Measurements from ENCODE around the gene WTAP.
A peak's percentile ranks its signal among the peaks of the same experiment; 100 is the strongest.

The WTAP gene

GRCh38 chr6:159726918-159727716 is at the start of gene WTAP:
Gene WTAP, plus strand, starts transcription at chr6:159727506. Its CDS starts 8,760 bp downstream, at chr6:159736266.
- peaks cover 26% of the 10 kb centered on the region for H3K4me1 ChIP-seq (ENCODE audit: insufficient read depth, low read length)
- H3K36me3 ChIP-seq (ENCODE audit: insufficient read depth, low read length) = peaks cover 6% of the 10 kb centered on the region
- H3K9ac ChIP-seq (ENCODE audit: low read length) = peak within 1 kb of the TSS; percentile 94
- H3K9me3 ChIP-seq (ENCODE audit: low read length) = no peaks in the 10 kb centered on the region
- no peaks in the 10 kb centered on the region for H3K27me3 ChIP-seq (ENCODE audit: control insufficient read depth in 1 of 2, insufficient read depth in 2 of 2, low read length in 2 of 2)
- peak within 1 kb of the TSS; percentile 79 to 80 for H3K4me3 ChIP-seq (ENCODE audit: low read depth in 1 of 2, low read length in 2 of 2)
- H3K27ac ChIP-seq (ENCODE audit: low read depth, low read length) = peak within 1 kb of the TSS; percentile 100

DNA sequence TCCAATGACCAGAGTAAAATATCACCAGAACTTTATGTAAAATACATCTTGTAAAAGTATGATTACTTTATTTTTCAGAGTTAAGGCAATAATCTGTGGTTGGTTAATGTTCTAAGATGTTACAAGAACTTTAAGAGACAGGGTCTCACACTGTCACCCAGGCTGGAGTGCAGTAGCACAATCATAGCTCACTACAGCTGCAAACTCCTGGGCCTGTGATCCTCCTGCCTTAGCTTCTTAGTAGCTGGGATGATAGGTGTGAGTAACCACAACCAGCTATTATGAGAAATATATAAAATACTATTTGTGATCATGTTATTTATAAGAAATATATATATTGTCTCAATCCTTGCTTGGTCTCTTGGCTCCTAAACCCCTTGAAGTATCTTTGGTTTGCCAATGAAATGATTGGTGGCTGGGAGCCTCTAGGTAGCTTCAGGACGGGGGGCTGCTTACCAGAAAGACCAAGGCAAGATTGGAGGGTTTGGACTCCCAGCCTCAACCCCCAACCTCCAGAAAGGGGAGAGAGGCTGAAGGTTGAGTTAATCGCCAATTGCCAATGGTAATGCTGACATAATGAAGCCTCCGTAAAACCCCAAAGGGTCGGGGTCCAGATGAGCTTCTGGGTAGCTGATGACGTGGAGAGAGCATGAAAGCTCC is 49.7 kb upstream of the WTAP start:
- no peak overlapping the region for H3K4me3 ChIP-seq (ENCODE audit: low read depth in 1 of 2, low read length in 2 of 2)
- H3K27ac ChIP-seq (ENCODE audit: low read depth, low read length) = no peak overlapping the region
- H3K9me3 ChIP-seq (ENCODE audit: low read length) = no peaks in the 10 kb centered on the region
- no peak overlapping the region for H3K9ac ChIP-seq (ENCODE audit: low read length)
- H3K27me3 ChIP-seq (ENCODE audit: control insufficient read depth in 1 of 2, insufficient read depth in 2 of 2, low read length in 2 of 2) = no peaks in the 10 kb centered on the region
- H3K4me1 ChIP-seq (ENCODE audit: insufficient read depth, low read length) = peaks cover 9% of the 10 kb centered on the region
- peaks cover 6% of the 10 kb centered on the region for H3K36me3 ChIP-seq (ENCODE audit: insufficient read depth, low read length)

DNA sequence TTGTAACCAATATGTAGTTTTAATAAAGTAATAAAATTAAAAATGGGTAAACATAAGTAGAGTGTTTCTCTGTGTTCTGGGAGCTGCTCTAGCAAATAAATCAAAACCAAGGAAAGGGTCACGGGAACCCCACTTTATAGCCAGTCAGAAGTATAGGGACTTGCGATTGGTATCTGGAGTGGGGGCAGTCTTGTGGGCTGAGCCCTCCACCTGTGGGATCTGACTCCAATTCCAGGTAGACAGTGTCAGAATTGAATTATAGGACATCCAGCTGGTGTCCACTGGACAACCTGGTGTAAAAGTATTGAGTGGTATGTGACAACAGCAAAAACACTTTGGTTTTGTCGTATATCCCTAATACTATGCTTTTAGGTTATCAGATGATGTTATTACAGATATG is 48.7 kb upstream of the WTAP start:
- Histone ChIP-seq H3K4me1 (ENCODE audit: insufficient read depth, low read length) (peaks cover 9% of the 10 kb centered on the region), H3K27me3 (ENCODE audit: control insufficient read depth in 1 of 2, insufficient read depth in 2 of 2, low read length in 2 of 2) (no peaks in the 10 kb centered on the region), H3K4me3 (ENCODE audit: low read depth in 1 of 2, low read length in 2 of 2) (no peak overlapping the region), H3K9me3 (ENCODE audit: low read length) (no peaks in the 10 kb centered on the region), H3K27ac (ENCODE audit: low read depth, low read length) (no peak overlapping the region), H3K9ac (ENCODE audit: low read length) (no peak overlapping the region), H3K36me3 (ENCODE audit: insufficient read depth, low read length) (peaks cover 7% of the 10 kb centered on the region)

- H3K9me3 ChIP-seq (ENCODE audit: low read length) = no peaks in the 10 kb centered on the region
- H3K4me3 ChIP-seq (ENCODE audit: low read depth in 1 of 2, low read length in 2 of 2) = no peak overlapping the region
- no peaks in the 10 kb centered on the region for H3K27me3 ChIP-seq (ENCODE audit: control insufficient read depth in 1 of 2, insufficient read depth in 2 of 2, low read length in 2 of 2)
- no peak overlapping the region for H3K27ac ChIP-seq (ENCODE audit: low read depth, low read length)
- H3K9ac ChIP-seq (ENCODE audit: low read length) = no peak overlapping the region
- H3K36me3 ChIP-seq (ENCODE audit: insufficient read depth, low read length) = peaks cover 15% of the 10 kb centered on the region
- H3K4me1 ChIP-seq (ENCODE audit: insufficient read depth, low read length) = peaks cover 9% of the 10 kb centered on the region
Measured at GRCh38 chr6:159679091-159680077, 47.9 kb upstream of the WTAP start.

DNA sequence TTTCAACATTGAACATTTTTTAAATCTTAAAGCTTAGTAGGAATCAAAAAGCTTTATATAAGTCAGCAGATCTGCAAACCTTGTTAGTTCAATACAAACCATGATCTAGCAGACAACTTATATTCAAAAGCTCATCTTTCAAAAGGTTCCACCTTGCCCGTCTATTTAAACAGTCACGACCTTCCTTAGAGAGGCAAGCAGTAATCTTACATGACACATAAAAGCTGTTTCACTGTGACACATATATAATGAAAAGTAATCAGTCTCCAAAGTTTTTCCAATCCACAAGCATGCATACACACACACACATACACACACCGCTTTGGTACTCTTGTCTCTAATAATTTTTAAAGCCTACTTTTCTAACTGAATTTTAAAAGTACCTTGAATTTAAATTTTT is 47.2 kb upstream of the WTAP start:
- Histone ChIP-seq H3K36me3 (ENCODE audit: insufficient read depth, low read length) (peaks cover 18% of the 10 kb centered on the region), H3K27me3 (ENCODE audit: control insufficient read depth in 1 of 2, insufficient read depth in 2 of 2, low read length in 2 of 2) (no peaks in the 10 kb centered on the region), H3K27ac (ENCODE audit: low read depth, low read length) (no peak overlapping the region), H3K9me3 (ENCODE audit: low read length) (no peaks in the 10 kb centered on the region), H3K9ac (ENCODE audit: low read length) (no peak overlapping the region), H3K4me3 (ENCODE audit: low read depth in 1 of 2, low read length in 2 of 2) (no peak overlapping the region), H3K4me1 (ENCODE audit: insufficient read depth, low read length) (peaks cover 9% of the 10 kb centered on the region)

GRCh38 chr6:159681191-159681880 is 46.0 kb upstream of the WTAP start:
- H3K9ac ChIP-seq (ENCODE audit: low read length) = no peak overlapping the region
- H3K36me3 ChIP-seq (ENCODE audit: insufficient read depth, low read length) = peaks cover 27% of the 10 kb centered on the region
- H3K27me3 ChIP-seq (ENCODE audit: control insufficient read depth in 1 of 2, insufficient read depth in 2 of 2, low read length in 2 of 2) = no peaks in the 10 kb centered on the region
- no peak overlapping the region for H3K27ac ChIP-seq (ENCODE audit: low read depth, low read length)
- H3K4me3 ChIP-seq (ENCODE audit: low read depth in 1 of 2, low read length in 2 of 2) = no peak overlapping the region
- H3K9me3 ChIP-seq (ENCODE audit: low read length) = no peaks in the 10 kb centered on the region
- peaks cover 9% of the 10 kb centered on the region for H3K4me1 ChIP-seq (ENCODE audit: insufficient read depth, low read length)

DNA sequence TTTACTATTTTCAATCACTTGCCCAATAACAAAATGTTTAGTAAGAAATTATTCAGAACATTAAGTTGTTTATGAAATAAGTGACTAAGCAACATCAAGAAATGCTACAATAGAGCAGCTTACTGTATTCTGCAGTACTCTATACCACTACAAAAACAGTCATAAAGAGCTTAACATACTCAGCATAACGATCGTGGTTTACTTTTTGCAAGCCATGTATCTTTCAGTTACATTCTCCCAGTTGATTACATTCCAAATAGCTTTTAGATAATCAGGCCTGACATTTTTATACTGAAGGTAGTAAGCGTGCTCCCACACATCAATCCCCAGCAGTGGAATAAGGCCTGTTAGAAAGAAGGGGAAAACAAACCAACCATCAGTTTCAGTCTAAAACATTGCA is 45.0 kb upstream of the WTAP start:
- no peaks in the 10 kb centered on the region for H3K27me3 ChIP-seq (ENCODE audit: control insufficient read depth in 1 of 2, insufficient read depth in 2 of 2, low read length in 2 of 2)
- peaks cover 9% of the 10 kb centered on the region for H3K4me1 ChIP-seq (ENCODE audit: insufficient read depth, low read length)
- H3K9me3 ChIP-seq (ENCODE audit: low read length) = no peaks in the 10 kb centered on the region
- no peak overlapping the region for H3K4me3 ChIP-seq (ENCODE audit: low read depth in 1 of 2, low read length in 2 of 2)
- no peak overlapping the region for H3K9ac ChIP-seq (ENCODE audit: low read length)
- H3K27ac ChIP-seq (ENCODE audit: low read depth, low read length) = no peak overlapping the region
- peaks cover 27% of the 10 kb centered on the region for H3K36me3 ChIP-seq (ENCODE audit: insufficient read depth, low read length)

DNA sequence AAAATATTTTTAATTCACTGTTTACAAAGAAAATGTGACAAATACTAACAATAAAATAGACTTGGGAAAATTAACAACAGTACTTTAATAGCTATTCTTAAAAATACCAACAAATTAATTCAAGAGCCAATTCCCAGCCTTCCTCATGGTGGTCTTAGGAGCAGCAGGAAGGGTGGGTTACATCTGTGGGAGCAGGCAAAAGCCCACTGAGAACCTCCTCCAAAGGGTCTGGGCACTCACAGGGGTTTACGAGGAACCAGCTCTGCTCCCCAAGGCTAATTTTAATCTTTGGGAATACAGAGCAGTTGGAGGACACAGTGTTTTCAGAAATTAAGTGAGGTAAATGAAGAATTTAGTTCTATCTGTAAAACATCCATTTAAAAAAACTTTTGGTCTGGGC is 44.5 kb upstream of the WTAP start:
- Histone ChIP-seq H3K27me3 (ENCODE audit: control insufficient read depth in 1 of 2, insufficient read depth in 2 of 2, low read length in 2 of 2) (no peaks in the 10 kb centered on the region), H3K9ac (ENCODE audit: low read length) (no peak overlapping the region), H3K4me1 (ENCODE audit: insufficient read depth, low read length) (peaks cover 9% of the 10 kb centered on the region), H3K36me3 (ENCODE audit: insufficient read depth, low read length) (peaks cover 27% of the 10 kb centered on the region), H3K4me3 (ENCODE audit: low read depth in 1 of 2, low read length in 2 of 2) (no peak overlapping the region), H3K27ac (ENCODE audit: low read depth, low read length) (no peak overlapping the region), H3K9me3 (ENCODE audit: low read length) (no peaks in the 10 kb centered on the region)

GRCh38 chr6:159684013-159684304 is 43.3 kb upstream of the WTAP start:
- peaks cover 32% of the 10 kb centered on the region for H3K36me3 ChIP-seq (ENCODE audit: insufficient read depth, low read length)
- H3K4me3 ChIP-seq (ENCODE audit: low read depth in 1 of 2, low read length in 2 of 2) = no peak overlapping the region
- H3K9ac ChIP-seq (ENCODE audit: low read length) = no peak overlapping the region
- no peaks in the 10 kb centered on the region for H3K9me3 ChIP-seq (ENCODE audit: low read length)
- H3K4me1 ChIP-seq (ENCODE audit: insufficient read depth, low read length) = peaks cover 19% of the 10 kb centered on the region
- H3K27me3 ChIP-seq (ENCODE audit: control insufficient read depth in 1 of 2, insufficient read depth in 2 of 2, low read length in 2 of 2) = no peaks in the 10 kb centered on the region
- no peak overlapping the region for H3K27ac ChIP-seq (ENCODE audit: low read depth, low read length)

DNA sequence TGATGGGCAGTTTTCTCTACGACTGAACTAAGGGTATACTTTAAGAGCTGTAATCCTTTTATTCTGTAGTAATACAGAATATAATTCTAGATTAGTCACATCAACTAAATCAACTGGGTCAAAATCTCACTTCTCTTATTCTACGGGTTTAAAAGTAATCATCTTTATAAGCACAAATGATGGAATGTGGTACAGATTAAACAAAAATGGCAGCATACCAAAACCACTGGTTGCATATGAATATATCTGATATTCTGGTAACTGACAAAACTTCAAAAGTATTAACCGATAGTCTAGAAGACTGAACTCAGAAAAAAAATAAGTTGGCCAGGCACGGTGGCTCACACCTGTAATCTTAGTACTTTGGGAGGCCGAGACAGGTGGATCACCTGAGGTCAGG is 41.3 kb upstream of the WTAP start:
- Histone ChIP-seq H3K27ac (ENCODE audit: low read depth, low read length) (no peak overlapping the region), H3K4me1 (ENCODE audit: insufficient read depth, low read length) (peaks cover 23% of the 10 kb centered on the region), H3K9ac (ENCODE audit: low read length) (no peak overlapping the region), H3K27me3 (ENCODE audit: control insufficient read depth in 1 of 2, insufficient read depth in 2 of 2, low read length in 2 of 2) (no peaks in the 10 kb centered on the region), H3K4me3 (ENCODE audit: low read depth in 1 of 2, low read length in 2 of 2) (no peak overlapping the region), H3K9me3 (ENCODE audit: low read length) (no peaks in the 10 kb centered on the region), H3K36me3 (ENCODE audit: insufficient read depth, low read length) (peaks cover 38% of the 10 kb centered on the region)

- Histone ChIP-seq H3K9me3 (ENCODE audit: low read length) (no peaks in the 10 kb centered on the region), H3K27ac (ENCODE audit: low read depth, low read length) (no peak overlapping the region), H3K4me1 (ENCODE audit: insufficient read depth, low read length) (peaks cover 24% of the 10 kb centered on the region), H3K4me3 (ENCODE audit: low read depth in 1 of 2, low read length in 2 of 2) (no peak overlapping the region), H3K9ac (ENCODE audit: low read length) (no peak overlapping the region), H3K36me3 (ENCODE audit: insufficient read depth, low read length) (peaks cover 38% of the 10 kb centered on the region), H3K27me3 (ENCODE audit: control insufficient read depth in 1 of 2, insufficient read depth in 2 of 2, low read length in 2 of 2) (no peaks in the 10 kb centered on the region)
Measured at GRCh38 chr6:159686703-159687102, 40.6 kb upstream of the WTAP start.
